Activated CD4-positive, alpha-beta T cell treated with anti-CD3 and anti-CD28 coated beads for 48 hours (primary cell): Measurements from ENCODE around the gene NDFIP1.
"Not testable (repeated sequence)": the region's sequence is repeated elsewhere in the genome, so short reads cannot be mapped to it uniquely, and the experiment has no call there.

Experiments
- DNase-seq: peaks from one replicate; pipeline ENCODE4 v3.0.0-alpha.2; 2020

Gene NDFIP1, protein sequence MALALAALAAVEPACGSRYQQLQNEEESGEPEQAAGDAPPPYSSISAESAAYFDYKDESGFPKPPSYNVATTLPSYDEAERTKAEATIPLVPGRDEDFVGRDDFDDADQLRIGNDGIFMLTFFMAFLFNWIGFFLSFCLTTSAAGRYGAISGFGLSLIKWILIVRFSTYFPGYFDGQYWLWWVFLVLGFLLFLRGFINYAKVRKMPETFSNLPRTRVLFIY

DNA sequence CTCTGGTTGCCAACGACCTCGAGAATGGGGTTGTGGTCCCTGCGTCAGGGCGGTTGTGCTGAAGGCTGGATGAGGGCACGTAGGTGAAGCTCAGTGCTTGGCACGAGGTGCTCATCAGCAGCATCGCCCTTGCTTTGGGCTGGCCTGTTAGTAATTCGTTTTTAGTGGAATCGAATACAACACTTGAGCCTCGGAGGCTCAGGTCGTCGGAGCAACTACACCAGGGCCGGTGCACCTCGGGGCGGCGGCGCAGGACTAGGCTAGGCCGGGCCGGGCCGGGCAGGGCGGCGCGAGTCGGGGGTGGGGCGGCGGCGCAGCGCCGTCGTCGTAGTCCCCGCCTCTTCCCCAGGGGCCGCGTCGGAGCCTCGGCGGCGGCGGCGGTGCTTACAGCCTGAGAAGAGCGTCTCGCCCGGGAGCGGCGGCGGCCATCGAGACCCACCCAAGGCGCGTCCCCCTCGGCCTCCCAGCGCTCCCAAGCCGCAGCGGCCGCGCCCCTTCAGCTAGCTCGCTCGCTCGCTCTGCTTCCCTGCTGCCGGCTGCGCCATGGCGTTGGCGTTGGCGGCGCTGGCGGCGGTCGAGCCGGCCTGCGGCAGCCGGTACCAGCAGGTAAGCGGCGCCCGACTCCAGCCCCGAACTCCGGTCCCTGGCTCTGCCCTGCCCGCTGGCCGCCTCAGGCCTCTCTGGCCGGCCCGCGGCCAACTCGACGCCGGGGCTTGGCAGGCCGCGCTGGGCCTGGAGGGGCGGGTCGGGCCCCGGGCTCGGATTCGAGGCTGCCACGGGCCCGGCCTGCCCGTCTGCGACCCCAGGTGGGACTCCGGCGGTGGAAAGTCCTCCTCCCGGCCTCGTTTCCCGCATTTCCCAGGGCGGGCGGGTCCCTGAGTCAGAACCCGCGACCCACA lies at the start of gene NDFIP1:
TSS of gene NDFIP1 (plus strand) at position 348 of the 899 bp plus-strand sequence. CDS start at position 544, 196 bp downstream.
- DNase-seq = peak; percentile 90

DNA sequence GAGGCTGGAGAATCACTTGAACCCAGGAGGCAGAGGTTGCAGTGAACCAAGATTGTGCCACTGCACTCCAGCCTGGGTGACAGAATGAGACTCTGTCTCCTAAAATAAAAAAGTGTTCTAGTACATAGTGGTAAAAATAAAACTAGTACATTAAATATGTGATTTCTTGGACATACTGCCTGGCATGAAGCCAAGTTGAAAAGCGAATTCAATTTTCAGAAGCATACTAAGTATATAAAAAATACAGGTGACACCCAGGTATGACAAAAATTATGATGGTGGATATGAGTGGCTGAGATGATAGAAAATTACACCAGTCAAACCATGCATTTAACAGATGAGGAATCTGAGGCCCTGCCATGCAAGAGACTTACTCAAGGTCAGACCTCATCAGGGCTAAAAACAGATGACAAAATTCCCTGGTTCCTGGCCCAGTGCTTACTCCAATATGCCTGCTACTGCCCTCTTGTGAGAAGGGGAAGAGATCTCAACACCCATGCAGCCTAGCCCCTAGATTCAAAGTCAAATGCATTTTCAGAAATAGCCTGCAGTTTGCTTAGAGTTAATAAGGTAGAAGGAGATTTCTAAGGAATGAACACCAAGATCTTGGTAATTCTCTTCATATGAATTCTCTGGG lies 49.2 kb upstream of the NDFIP1 start:
- no peak for DNase-seq

- DNase-seq = no peak
Observed at GRCh38 chr5:142063376-142063775, 45.2 kb upstream of the NDFIP1 start.

DNA sequence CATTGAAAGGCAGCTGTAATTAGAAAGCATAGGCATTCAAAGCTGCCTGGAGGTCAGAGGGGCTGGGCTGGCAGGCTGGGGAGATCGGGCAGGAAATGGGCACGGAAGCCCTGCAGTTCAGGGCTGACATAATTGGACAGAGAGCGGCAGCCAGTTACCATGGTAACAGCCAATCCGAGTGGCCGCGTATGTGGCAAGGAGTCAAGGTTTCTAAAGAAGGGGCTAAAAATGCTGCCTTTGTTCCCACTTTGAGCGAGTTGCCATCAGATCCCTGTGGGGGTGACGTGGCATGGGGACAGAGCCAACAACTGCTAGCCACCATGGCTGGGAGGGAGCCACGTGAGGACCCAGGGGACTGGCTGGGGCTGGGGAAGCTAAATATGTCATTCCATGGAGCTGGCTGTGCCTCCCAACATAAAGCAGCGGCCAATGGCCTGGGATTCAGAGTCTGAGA lies 44.7 kb upstream of the NDFIP1 start:
- DNase-seq = peak; percentile 49

GRCh38 chr5:142065273-142065672 lies 43.3 kb upstream of the NDFIP1 start:
- DNase-seq = no peak

- no peak for DNase-seq
Observed at GRCh38 chr5:142069606-142070399, 38.8 kb upstream of the NDFIP1 start.

DNA sequence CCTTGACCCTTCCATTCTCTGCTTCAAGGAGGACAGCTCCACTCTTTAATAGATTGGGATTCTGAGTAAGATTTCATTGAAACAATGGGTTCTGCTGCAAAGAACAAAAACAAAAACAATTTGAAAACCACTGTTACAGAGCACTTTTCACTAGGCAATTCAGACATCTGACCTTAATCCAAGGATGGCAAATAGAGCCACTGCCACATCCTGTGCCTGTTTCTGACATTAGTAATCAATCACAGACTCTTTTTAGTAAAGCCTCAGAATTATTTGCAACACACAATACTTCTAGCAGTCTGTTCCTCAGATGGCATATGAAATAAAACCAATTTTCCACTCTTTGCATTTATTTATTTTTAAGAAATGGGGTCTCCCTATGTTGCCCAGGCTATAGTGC lies 37.8 kb upstream of the NDFIP1 start:
- DNase-seq = no peak

DNA sequence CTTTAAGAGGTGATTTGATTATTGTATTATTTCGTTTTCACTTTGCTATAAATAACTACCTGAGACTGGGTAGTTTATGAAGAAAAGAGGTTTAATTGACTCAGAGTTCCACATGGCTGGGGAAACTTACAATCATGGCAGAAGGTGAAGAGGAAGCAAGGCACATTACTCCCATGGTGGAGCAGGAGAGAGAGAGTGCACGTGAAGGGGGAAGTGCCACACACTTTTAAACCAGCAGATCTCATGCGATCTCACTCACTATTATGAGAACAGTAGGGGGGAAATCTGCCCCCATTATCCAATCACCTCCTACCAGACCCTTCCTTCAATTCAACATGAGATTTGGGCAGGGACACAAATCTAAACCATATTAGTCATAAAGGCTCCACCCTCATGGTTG lies 36.1 kb upstream of the NDFIP1 start:
- no peak for DNase-seq

DNA sequence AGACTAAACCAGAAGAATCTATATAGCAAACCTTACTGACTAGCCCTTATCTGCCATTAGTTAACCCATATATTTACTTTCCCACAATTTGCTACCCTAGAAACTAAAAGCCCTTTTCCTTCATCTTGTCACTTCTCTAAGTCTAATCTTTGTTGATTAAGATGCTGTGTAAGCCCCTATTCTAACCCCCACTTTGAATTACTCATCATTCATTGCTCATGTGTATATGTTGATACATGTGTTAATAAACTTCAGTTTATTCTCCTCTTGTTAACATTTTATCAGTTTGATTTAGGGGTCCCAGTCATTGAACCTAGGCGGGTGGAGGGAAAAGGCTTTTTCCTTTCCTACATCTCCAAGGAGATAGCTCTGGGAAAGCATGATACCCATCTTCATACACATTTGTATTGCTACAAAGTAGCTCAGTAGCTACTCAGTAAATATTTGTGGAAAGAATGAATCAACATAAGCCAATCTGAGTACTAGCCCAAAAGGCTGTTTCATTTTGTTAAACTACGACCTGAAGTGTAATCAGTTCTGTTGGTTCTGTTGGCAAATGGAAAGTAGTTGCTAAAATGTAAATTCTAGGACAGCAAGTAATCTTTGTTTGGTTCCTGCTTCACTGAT lies 35.1 kb upstream of the NDFIP1 start:
- DNase-seq = no peak

GRCh38 chr5:142074006-142074405 lies 34.6 kb upstream of the NDFIP1 start:
- no peak for DNase-seq

- no peak for DNase-seq
Observed at GRCh38 chr5:142078221-142078620, 30.4 kb upstream of the NDFIP1 start.

DNA sequence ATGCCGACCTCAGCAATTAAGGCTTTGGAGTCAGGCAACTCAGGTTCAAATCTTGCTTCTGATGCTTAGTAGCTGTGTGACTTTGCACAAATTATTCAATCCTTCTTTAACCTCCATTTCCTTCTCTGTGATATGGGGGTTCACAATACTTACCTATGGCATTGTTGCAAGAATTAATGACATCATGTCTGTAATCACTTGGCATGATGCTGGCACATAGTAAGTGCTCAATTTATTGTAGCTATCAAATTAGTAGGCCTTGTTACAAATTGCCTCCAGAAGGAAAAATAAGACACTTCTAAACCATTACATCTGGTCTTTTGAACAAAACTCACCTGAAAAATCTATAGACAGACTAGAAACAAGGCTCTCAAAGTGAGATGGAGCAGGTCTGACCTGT lies 29.9 kb upstream of the NDFIP1 start:
- no peak for DNase-seq

GRCh38 chr5:142079306-142079721 lies 29.3 kb upstream of the NDFIP1 start:
- DNase-seq = no peak

GRCh38 chr5:142080248-142080647 lies 28.3 kb upstream of the NDFIP1 start:
- DNase-seq = no peak

GRCh38 chr5:142082182-142082781 lies 26.3 kb upstream of the NDFIP1 start:
- DNase-seq = peak; percentile 34

- no peak for DNase-seq
Observed at GRCh38 chr5:142086229-142086628, 22.4 kb upstream of the NDFIP1 start.

GRCh38 chr5:142086679-142087078 lies 21.9 kb upstream of the NDFIP1 start:
- DNase-seq = no peak

GRCh38 chr5:142087920-142088679 lies 20.5 kb upstream of the NDFIP1 start:
- DNase-seq = peak; percentile 64

- not testable (repeated sequence) for DNase-seq
Observed at GRCh38 chr5:142088855-142089479, 19.6 kb upstream of the NDFIP1 start.

- no peak for DNase-seq
Observed at GRCh38 chr5:142091012-142091411, 17.6 kb upstream of the NDFIP1 start.

DNA sequence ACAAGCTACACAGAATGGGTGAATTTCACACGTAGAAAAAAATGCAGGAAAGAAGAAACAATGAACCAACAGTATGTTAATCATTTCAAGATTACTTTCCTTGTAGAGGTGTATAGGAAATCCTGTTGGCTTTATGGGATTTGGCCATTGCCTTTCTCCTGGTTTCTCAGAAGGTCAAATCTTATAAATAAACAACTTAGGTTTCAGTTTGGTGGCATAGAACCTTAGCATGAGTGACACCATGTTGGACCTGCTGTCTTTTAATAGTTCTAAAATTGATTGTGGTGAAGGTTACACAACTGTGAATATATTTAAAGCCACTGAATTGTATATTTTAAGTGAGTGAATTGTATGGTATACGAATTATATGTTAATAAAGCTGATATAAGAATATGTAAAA lies 16.7 kb upstream of the NDFIP1 start:
- DNase-seq = no peak
